GM21515 (cell line): ENCODE data around the gene TBC1D5.
"Not testable (repeated sequence)": the region's sequence is repeated elsewhere in the genome, so short reads cannot be mapped to it uniquely, and the experiment has no call there.

Source experiments
- ATAC-seq: cut with Tn5 transposase; IDR thresholded peaks from one replicate; pipeline ENCODE4 v1.9.1; 2021; ENCODE audit not compliant: unreplicated experiment

Gene TBC1D5

DNA sequence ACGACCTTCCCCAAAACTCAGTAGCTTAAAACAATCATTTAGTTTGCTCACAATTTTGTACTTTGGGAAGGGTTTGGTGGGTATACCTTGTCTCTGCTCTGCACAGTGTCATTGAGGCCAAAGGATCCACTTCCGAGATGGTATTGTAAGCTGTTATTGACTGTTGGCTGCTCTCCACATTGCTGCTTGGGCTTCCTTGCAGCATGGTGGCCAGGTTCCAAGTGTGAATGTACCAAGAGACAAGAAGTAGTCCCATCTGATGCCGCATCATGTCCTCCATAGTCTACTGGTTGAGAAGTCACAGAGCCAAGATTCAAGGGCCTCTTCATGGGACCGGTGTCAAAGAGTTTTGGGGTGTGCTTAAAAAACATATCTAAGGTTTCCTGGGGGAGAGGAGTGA lies 589.2 kb downstream of the TBC1D5 start:
- ATAC-seq: no peak

DNA sequence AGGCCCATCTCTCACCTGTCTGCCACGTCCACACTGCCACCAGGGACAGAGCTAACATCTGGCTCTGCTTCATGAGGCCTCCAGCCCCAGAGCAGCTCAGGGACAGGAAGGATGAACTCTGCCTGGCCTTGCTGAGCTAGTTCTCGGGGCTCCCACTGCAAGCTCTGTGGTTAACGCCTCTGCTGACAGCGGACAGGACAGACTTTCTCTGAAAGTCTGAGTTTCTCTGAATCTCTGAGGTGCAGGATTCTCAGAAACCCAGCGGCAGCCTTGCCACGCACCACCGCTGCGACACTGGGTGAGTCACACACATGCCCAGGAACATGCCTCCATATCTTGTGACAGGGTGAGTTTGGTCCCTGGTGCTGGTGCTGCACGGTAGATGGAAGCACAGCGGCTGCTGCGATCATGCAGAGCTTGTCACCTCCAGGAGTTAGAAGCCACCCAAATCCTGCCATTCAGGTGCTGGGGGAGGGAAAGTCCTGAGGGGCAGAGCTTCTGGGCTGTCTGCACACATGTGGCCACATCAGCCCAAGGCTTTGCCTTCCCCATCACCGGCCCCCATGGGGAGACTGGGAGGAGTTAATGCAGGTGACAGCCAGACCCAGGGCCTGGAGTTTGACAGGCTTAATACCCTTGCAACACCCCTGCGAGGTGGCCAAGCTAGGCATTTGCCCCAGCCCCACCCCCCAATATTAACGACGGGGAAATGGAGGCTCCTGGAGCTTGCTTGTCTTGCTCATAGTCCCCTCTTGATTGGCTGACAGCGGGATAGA lies 590.6 kb downstream of the TBC1D5 start:
- peak; percentile 98 for ATAC-seq

DNA sequence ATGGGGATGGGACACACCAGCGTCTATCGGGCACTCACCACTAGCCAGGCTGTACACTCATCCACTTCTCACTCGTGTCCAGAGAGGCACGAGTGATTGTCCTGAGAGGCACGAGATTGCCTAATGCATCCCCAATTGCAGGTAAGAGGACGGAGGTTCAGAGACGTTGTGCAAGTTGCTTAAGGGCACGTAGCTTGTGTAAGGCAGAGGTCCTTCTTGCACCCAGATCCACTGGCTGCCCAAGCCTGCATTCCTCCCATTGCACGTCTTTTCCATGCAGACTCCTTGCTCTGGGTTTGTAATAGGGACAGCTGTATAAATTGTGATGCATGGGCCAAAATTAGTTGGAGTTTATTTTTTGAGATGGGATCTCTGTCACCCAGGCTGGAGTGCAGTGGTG lies 593.4 kb downstream of the TBC1D5 start:
- ATAC-seq: no peak

DNA sequence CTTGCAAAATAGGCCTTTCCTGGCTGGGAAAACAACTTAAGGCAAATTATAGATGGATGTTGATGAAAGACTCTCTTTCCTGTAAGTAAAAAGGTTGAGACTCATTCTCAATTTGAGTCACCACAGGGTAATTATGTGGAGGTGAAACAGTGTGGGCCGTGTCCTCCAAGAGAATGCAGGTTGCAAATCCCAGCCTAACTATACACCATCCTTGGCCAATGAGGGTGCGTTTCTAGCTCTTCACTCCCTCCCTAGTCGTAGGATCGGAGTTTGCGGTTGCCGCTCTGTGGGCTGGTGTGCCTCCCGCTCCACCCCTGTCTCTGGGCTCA lies 597.8 kb downstream of the TBC1D5 start:
- ATAC-seq: no peak

DNA sequence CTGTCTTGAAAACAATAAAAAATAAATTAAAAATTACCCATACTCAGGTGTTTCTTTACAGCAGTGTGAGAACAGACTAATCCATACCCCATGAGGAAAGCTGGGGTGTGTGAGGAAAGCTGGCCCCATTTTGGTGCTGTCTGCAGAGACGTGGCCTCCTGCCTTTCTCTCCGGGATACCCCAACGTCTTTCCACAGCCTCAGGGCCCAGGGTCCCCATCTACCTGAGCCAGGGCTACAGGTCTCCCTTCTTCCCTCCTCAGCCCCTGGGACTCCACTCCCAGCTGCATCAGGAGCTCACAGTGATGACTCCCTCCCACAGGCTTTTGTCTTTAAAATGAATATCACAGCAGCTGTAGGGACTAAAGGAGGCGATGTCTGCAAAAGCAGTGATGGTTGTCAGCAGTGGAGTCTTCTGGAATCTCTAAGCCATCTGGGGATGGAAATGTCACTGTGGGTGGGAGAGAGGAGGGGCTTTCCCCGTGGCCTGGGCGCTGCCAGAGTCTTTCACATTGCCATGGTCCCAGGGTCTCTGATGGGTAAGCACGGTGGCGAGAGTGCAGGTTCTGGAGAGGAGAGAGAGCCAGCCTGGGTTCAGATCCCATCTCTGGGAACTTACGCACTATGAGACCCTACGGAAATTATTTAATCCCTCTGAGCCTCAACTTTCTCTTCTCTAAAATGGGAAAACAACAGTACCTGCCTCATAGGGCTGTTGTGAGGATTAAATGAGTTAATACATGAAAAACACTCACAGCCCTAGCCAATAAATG lies 598.4 kb downstream of the TBC1D5 start:
- ATAC-seq: no peak

DNA sequence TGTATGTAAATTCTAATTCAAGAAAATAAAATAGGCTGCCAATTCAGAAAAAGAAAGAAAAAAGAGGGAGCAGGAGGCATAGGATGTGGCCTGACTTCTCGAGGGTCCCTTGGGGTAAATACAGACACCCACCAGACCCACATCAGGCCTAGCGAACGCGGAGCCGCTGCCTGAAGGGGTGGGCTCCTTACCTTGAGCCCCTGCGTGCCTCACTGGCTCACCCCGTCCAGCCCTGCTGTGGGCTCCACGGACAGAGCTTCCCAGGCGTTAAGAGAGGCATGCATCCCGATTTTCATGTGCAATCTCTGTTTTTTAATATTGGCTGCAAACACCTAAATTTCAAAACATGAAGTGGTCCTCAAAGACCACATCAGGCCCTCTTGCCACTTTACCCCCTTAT lies 599.9 kb downstream of the TBC1D5 start:
- no peak for ATAC-seq

DNA sequence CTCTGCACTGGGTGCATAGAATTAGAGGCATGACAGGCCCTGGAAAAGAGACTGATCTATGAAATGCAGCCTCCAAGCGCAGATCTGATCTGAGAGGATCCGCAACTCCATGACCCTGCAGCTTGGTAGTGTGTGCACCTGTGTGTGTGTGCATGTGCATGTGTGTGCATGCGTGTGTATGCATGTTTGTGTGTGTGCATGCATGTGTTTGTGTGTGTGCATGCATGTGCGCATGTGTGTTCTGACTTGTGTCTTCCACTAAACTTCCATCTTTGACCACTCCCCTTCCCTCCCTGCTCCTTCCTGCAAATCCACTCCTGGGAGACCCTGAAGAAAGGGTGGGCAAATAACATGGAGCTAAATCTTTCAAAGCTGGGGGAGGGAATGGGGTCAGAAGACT lies 600.7 kb downstream of the TBC1D5 start:
- ATAC-seq: no peak

DNA sequence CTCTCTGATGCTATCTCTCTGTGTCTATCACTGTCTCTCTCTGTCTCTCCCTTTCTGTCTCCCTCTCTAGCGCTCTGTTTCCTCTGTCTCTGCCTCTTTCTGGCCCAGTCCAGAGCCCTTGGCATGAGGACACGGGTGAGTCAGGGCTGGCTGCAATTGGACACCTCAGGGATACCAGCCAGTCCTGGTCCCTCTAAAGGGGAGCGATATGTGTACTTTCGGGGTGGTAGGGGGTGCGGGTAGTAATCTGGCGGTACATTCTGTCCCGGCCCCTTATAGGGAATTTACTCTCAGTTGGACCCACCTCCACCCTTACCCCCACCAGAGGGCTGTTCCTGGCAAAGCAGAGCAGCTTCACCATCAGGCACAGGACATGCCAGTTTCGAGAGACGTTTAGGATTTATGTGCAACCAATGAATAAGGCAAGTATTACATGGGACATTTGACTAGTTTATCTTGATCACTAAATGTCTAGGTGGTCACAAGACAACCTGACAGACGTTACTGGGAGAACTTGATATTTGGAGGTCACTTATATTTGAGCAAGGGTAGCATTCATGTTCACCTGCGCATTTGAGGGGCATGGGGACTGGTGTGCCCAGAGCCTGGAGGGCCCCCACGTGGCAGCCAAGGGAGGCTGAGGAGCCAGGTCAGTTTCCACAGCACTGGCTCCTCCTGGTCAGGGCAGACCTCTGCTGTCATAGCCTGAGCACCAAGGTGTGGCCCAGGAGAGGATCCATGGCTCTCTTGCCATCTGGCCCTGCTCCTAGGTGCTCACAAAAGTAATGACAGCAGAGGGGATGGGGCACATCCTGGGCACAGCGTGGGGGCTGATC lies 601.5 kb downstream of the TBC1D5 start:
- ATAC-seq: no peak

DNA sequence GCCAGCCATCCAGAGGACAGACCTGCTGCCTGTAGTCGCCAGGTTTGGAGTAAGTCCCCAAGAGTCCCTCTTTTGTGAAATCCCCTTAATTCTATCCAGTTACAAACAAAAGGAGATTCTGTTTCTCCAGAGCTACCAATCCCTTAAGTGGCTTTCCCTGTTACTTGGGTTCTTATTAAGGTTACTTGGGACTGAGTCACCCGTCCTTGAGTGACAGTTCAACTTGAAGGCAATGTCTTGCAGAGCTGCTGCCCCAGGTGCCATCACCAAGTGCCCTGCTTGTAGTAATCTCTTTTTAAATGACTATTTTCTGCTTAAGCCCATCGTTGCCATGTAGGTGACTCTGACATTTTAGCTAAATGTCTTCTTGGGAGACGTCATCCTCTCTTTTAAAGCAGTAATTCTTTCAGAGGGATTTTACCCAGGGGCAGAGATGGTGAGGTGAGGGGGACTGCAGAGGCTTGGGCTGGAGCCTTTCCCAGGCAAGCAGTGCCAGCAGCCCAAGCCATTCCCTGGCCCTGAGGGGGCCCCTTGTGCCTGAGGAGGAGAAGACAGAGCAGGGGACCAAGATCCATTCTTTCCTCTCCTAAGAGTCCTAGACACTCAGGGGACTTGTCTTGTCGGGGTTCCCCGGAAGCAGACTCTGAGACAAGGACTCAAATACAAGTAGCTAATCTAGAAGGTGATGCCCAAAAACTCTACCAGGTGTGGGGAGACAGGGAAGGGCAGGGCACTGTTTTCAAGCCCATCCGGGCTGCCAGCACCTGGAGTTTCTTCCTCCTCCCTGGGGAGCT lies 604.0 kb downstream of the TBC1D5 start:
- no peak for ATAC-seq

DNA sequence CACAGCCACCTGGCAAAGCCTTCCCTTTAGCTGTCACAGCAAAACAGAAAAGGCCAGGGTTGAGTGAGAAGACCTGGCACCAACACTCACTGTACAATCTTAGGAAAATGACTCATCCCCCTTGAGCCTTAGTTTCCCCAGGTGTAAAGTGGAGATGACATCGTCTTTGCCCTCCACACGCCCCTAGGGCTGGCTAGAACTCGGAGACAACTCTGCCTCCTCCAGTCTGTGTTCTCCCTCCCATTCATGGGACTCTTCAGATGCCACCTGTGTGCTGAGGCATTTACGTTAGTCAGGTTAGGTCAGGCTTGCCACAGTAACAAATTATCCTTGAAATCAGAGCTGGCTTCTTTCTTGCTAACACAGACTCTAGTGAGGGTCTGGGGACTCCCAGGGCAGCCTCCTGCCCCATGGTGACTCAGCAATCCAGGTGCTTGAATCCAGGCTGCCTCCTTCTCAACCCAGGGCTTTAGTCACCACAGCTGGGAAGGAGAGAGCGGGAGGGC lies 605.1 kb downstream of the TBC1D5 start:
- no peak for ATAC-seq

DNA sequence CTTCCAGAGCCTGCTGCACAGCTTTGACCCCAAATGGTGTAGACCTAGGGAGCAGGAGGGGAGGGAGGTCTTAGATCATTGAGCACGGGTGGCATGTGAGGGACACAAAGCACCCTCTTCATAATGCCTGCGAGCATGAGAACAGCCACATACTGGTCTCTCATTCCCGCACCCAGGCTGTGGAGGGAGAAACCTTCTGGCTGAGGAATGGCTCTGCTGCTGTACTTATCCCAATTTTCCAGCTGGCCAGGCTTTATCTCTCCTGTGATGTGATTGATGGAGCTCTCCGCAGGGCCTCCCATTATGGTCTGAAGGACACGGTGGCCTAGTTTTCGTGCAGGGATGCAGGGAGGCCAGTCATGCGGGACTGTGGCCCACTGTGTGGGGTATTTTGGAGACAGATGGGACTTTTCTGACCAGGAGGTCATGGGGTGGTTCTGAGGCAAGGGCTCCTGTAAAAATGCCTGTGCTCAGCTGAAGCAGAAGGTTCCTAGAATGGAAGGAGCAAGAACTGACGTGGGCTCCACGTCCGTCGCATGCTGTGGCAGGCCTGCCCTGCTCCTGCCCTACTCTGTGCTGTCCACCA lies 606.2 kb downstream of the TBC1D5 start:
- no peak for ATAC-seq

DNA sequence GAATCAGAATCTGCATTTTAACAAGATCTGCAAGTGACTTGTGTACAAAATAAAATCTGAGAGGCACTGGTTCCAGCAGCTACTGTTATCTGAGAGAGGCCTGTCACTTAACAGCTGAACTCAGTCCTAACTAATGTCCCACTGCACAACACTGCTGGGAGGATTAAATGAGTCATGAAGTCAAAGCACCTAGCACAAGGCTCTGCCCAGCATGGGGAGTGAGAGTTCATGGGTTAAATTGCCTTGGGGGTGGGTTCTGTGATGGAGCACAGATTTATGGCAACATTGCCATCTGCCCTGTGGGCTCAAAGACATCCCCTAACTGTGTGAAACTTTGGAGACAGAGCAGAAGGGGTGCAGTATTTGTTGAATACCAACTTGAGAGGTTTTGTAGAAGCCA lies 606.7 kb downstream of the TBC1D5 start:
- no peak for ATAC-seq

DNA sequence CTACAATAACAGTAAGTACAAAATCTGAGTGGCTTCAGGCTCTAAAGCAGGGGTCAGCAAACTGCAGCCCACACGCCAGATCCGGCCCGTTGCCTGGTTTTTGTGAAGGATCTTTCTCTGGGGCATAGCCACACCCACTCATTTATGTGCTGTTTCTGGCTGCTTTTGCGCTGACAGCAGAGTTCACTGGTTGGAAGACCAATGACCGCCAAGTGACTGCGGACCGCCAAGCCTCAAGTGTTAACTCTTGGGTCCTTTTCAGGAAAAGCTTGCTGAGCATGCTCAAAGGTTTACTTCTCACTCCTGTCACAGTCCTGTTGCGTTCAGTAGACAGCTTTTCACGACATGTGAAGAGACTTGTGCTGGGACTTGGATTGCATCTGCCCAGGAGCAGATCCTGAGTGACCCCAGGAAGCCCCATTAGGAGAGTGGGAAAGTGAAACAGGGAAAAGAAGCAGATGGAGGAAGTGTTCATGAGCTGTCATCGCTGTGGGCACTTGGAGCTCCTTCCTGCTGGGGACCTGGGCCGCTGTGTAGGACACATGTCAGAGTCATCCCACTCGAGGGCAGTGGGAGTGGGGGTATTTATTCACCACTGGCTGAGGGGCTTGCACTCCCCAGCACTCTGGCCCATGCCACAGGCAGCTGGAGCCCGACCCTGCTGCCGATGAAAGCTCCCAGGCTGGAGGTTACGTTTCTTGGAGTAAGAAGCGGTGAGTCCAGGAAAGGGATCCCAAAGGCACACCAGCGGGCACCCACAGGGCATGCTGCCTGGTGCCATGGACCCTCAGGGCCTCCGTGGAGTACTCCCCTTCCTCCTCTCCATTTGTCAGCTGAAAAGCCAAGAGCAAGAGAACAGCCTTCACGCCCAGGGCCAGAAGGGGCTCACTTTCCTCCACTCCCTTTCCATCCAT lies 608.5 kb downstream of the TBC1D5 start:
- no peak for ATAC-seq

DNA sequence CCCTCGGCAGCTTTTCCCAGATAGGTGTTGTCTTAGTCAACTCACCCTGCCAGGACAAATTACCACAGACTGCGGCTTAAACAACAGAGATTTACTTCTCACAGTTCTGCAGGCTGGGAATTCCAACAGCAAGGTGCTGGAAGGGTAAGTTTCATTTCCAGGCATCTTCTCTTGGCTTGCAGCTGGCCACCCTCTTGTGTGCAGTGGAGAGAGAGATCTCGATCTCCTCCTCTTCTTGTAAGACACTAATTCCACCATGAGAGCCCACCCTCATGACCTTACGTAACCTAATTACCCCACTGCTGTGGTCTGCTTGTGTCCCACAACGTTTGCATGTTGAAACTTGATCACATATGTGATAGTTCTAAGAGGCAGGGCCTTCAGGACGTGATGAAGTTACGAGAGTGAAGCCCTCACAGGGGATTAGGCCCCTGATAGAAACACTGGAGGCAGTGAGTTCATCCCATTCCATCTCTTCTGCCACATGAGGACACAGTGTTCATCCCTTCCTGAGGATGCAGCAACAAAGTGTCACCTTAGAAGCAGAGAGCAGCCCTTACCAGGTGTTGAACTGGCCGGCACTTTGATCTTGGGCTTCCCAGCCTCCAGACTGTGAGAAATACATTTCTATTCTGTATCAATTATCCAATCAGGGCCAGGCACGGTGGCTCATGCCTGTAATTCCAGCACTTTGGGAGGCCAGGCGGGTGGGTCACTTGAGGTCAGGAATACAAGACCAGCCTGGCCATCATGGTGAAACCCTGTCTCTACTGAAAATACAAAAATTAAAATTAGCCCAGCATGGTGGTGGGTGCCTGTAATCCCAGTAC lies 609.9 kb downstream of the TBC1D5 start:
- no peak for ATAC-seq

DNA sequence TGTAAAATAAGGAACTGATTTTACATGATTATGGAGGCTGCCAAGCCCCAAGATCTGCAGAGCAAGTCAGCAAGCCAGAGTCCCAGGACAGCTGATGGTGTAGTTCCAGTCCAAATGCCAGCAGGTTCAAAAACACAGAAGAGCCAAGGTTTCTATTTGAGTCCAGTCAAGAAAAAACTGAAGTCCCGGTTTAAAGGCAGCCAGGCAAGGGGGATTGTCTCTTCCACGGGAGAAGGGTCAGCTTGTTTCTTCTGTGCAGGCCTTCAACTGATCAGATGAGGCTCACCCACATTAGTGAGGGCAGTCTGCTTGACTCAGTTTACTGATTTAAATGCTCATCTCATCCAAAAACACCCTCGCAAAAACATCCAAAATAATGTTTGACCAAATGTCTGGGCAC lies 611.5 kb downstream of the TBC1D5 start:
- ATAC-seq: no peak

DNA sequence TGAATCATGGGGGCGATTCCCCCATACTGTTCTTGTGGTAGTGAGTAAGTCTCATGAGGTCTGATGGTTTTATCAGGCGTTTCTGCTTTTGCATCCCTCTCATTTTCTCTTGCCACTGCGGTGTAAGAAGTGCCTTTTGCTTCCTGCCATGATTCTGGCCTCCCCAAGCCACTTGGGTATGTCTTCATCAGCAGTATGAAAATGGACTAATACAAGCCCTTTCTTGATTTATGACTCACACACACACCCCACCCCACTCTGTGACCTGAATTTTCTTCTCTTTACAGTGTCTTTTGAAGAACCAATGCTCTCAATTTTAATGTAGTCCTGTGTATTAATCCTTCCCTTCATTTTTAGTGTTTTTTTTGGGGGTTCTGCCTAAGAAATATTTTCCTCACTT lies 612.9 kb downstream of the TBC1D5 start:
- no peak for ATAC-seq

DNA sequence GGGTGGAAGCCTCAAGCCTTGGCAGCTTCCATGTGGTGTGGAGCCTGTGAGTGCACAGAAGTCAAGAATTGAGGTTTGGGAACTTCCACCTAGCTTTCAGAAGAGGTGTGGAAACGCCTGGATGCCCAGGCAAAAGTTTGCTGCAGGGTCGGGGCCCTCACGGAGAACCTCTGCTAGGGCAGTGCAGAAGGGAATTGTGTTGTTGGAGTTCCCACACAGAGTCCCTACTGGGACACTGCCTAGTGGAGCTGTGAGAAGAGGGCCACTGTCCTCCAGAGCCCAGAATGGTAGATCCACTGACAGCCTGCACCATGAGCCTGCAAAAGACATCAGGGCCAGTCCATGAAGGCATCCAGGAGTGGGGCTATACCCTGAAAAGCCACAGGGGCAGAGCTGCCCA lies 613.8 kb downstream of the TBC1D5 start:
- ATAC-seq: not testable (repeated sequence)

DNA sequence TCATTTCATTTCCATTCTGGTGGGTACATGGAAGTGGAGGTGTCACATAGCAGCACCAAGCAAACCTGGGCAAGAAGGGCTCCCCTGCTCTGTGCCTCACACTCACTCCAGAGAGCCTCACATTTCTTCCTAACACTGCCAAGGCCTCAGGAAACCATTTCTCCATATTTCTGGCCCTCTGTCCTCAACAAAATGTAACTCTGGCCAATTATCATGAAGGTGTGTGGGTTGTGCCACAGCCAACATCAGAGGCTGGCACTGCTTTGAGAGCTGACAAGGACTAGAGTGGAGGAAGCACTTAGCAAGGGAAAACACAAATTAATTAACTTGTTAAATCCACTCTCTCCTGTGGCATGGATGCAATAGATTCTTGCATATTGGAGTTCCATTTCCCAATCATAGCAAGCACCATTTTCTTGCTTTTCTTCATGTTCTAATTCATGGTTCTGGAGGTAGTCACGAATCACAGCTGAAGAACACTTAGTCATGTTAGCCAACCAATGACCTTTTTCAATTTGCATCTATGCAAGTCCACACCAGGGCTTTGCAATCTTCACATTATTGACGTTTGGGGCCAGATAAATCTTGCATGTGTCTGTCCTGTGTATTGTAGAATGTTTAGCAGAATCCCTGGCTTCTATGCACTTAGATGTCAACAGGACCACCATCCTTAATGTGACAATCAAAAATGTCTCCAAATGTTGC lies 616.5 kb downstream of the TBC1D5 start:
- no peak for ATAC-seq
